PC-9 (cell line): Measurements from ENCODE around the gene IER3. TPM values are rescaled to one million over a fixed set of nuclear protein-coding genes. Genes with fewer than 3 reads are reported as not detected.
A peak's percentile ranks its signal among the peaks of the same experiment; 100 is the strongest.

Source experiments
- BruUV-seq: library from RNA; stranded (reverse); fragments of 400-500 nt; replicated peaks from 2 replicates; lab custom pipeline; 2021; lab: Mats Ljungman, UMichigan
- CTCF ChIA-PET: fragments of 300-600 bp; sonication (Branson Sonifier 250); formaldehyde crosslinking; loops from one replicate; lab custom pipeline; 2022; ENCODE audit warnings: antibody characterized with exemption; lab: Charles Lee
- POLR2A ChIA-PET: fragments of 300-600 bp; sonication (Branson Sonifier 250); formaldehyde crosslinking; loops from one replicate; lab custom pipeline; 2022; ENCODE audit warnings: antibody characterized with exemption; ENCODE audit not compliant: unreplicated experiment; lab: Charles Lee
- DNase-seq, 2 experiments: peaks; one replicate each; pipeline versions ENCODE4 v3.0.0 to v3.0.0-alpha.2; 2015 to 2022; ENCODE audit warnings: mixed read lengths in 1 of 2
- H2AFZ ChIP-seq: fragments of 200-600 bp; sonication (generic); 2 replicates; pipeline ENCODE4 v1.8.1; 2017; ENCODE audit warnings: antibody characterized with exemption
- H3F3A ChIP-seq: fragments of 200-600 bp; sonication (generic); 2 replicates; pipeline ENCODE4 v1.8.1; 2017; ENCODE audit warnings: antibody characterized with exemption, mild to moderate bottlenecking, low read depth; ENCODE audit not compliant: insufficient read depth
- H3K27ac ChIP-seq: fragments of 200-600 bp; sonication (generic); 2 replicates; pipeline ENCODE4 v1.6.1; 2016; ENCODE audit warnings: mixed run types
- H3K27me3 ChIP-seq: fragments of 200-600 bp; sonication (generic); 2 replicates; pipeline ENCODE4 v1.6.1; 2016; ENCODE audit warnings: low read depth, mixed run types; ENCODE audit not compliant: insufficient read depth
- H3K36me3 ChIP-seq: fragments of 200-600 bp; sonication (generic); 2 replicates; pipeline ENCODE4 v1.6.1; 2016; ENCODE audit warnings: low read depth, mixed run types
- H3K4me1 ChIP-seq: fragments of 200-600 bp; sonication (generic); replicated peaks from 2 replicates; pipeline ENCODE4 v1.6.1; 2016; ENCODE audit warnings: mixed run types; ENCODE audit not compliant: insufficient read depth
- H3K4me2 ChIP-seq: fragments of 200-600 bp; sonication (generic); 2 replicates; pipeline ENCODE4 v1.6.1; 2017; ENCODE audit warnings: mixed run types
- H3K4me3 ChIP-seq: fragments of 200-600 bp; sonication (generic); 2 replicates; pipeline ENCODE4 v1.6.1; 2016; ENCODE audit warnings: mixed run types
- H3K79me2 ChIP-seq: fragments of 200-600 bp; sonication (generic); 2 replicates; pipeline ENCODE4 v1.6.1; 2017; ENCODE audit warnings: low read depth, mixed run types
- H3K9me2 ChIP-seq: fragments of 200-600 bp; sonication (generic); 2 replicates; pipeline ENCODE4 v1.8.1; 2017; ENCODE audit warnings: mild to moderate bottlenecking; ENCODE audit not compliant: insufficient read depth
- H3K9me3 ChIP-seq: fragments of 200-600 bp; sonication (generic); 2 replicates; pipeline ENCODE4 v1.8.1; 2016; ENCODE audit warnings: low read depth; ENCODE audit not compliant: insufficient read depth
- H4K20me1 ChIP-seq: fragments of 200-600 bp; sonication (generic); 2 replicates; pipeline ENCODE4 v1.8.1; 2017; ENCODE audit not compliant: insufficient read depth
- EZH2 ChIP-seq: fragments of 200-600 bp; sonication (generic); IDR thresholded peaks from 2 replicates; pipeline ENCODE4 v1.8.0; 2017; ENCODE audit warnings: antibody characterized with exemption, low read depth
- intact Hi-C: fragments of 100-400 bp; cut with micrococcal nuclease; formaldehyde crosslinking; loops from one replicate; pipeline ENCODE4 v1.10.0; 2022; ENCODE audit not compliant: unreplicated experiment
- total RNA-seq: library from RNA; stranded (reverse); gene quantifications from 2 replicates; pipeline ENCODE4 v1.2.3, GENCODE V29; 2021
- TF ChIP-seq, protein P1 (sequence below): fragments of 200-600 bp; sonication (generic); conservative IDR thresholded peaks from 2 replicates; pipeline ENCODE4 v1.6.1; 2017; ENCODE audit warnings: mixed run types, antibody characterized with exemption, mild to moderate bottlenecking, moderate library complexity

Gene IER3
- total RNA-seq, 1 experiment from 2014 or later, result 117 TPM

DNA sequence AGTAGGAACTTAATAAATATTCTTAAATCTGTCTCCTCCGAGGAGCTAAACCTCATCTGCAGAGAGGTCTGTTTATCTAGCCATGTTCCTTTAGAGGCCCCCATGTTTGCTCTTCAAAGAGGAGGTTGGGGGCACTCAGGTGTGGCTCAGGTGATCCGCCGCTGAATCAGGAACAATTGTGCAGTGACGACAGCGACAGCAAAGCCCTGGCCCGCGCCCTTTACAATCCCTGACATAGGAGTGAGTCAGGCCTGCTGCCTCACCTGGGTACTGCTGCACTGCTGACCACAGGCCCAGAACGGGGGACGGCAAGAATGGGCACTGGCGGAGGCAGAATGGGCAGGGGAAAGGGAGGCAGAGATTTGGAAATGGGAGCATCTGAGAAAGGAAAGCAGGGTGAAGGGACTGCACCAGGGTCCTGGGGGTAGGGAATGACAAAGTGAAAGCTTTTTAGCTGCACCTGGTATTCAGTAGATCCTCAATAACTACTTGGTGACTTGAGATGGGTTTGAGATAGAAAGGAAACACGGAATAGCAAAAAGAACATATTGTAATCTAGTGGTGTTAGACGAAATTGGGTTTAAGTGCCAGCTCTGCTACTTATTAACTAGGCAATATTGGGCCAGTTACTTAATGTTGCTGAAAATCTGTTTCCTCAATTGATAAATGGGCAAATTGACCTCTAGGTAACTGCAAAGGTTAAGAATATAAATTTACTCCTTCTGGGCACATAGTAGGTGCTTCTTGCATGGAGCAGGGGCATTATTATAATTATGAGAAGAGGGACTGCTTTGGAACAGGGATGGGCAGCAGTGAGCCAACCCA, 5.4 kb upstream of the IER3 start:
- peaks cover 20% of the 10 kb centered on the region for H3K79me2 ChIP-seq
- H3K27ac ChIP-seq, result peak overlapping the region; percentile 100
- H3K36me3 ChIP-seq, result no peaks in the 10 kb centered on the region
- H3K4me2 ChIP-seq, result peak overlapping the region; percentile 74
- no peaks in the 10 kb centered on the region for H3K27me3 ChIP-seq
- no peak overlapping the region for H2AFZ ChIP-seq
- no peak for TF ChIP-seq EZH2
- TF ChIP-seq, protein P1, sequence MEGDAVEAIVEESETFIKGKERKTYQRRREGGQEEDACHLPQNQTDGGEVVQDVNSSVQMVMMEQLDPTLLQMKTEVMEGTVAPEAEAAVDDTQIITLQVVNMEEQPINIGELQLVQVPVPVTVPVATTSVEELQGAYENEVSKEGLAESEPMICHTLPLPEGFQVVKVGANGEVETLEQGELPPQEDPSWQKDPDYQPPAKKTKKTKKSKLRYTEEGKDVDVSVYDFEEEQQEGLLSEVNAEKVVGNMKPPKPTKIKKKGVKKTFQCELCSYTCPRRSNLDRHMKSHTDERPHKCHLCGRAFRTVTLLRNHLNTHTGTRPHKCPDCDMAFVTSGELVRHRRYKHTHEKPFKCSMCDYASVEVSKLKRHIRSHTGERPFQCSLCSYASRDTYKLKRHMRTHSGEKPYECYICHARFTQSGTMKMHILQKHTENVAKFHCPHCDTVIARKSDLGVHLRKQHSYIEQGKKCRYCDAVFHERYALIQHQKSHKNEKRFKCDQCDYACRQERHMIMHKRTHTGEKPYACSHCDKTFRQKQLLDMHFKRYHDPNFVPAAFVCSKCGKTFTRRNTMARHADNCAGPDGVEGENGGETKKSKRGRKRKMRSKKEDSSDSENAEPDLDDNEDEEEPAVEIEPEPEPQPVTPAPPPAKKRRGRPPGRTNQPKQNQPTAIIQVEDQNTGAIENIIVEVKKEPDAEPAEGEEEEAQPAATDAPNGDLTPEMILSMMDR, result no peak
- no peaks in the 10 kb centered on the region for H4K20me1 ChIP-seq
- TSS peak; percentile 59 for BruUV-seq
- peaks cover 88% of the 10 kb centered on the region for H3K4me1 ChIP-seq
- POLR2A ChIA-PET, result interaction anchor here (0.6 to 0.7 kb wide), 2 partner anchors 66 to 68 kb away, joined by 3 to 4 read pairs; no protein-coding TSS in a partner anchor
- H3K4me3 ChIP-seq, result peak overlapping the region; percentile 50; the same call in 1 of the 2 replicates
- H3F3A ChIP-seq, result peaks cover 70% of the 10 kb centered on the region
- DNase-seq, result peak; percentile 88 to 92
- no peaks in the 10 kb centered on the region for H3K9me2 ChIP-seq
- H3K9me3 ChIP-seq, result no peaks in the 10 kb centered on the region
- CTCF ChIA-PET, result interaction anchor here (1.2 to 1.4 kb wide), 2 partner anchors 72 to 164 kb away, joined by 4 to 7 read pairs; no protein-coding TSS in a partner anchor
- intact Hi-C loops, result no loop called here

DNA sequence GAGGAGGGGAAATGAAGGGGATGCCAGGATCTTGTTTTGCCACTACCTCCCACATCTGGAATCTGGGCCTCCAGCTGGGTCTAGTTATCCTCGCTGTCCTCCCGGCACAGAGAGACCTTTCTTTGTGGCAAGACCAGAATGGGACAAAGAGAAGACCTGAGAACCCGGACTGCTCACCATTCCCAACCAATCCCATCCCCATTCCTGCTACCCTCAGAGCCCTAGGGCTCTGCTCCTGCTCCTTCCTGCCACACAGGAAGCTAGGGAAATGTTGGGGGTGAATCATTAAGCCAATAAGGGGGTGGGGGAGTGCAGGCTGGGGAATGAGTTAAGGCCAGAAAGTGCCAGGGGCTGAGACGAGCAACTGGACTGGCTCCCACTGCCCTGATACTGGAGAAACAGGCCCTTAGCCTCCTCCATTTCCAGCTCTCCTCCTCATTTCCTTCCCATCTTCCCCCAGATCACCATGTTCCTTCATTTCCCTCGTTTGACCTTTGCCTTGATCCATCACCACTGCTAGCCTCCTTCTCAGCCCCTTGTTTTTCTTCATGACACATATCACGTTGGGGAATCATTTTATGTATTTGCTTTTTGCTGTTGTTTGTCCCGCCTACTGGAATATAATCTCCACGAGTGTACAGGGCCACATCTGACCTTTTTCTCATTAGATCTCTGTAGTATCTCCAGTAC, 4.6 kb upstream of the IER3 start:
- peak overlapping the region; percentile 74 for H3K4me2 ChIP-seq
- BruUV-seq, result no TSS peak
- H3K27ac ChIP-seq, result peak overlapping the region; percentile 100
- H2AFZ ChIP-seq, result no peak overlapping the region
- POLR2A ChIA-PET, result interaction anchor here (0.6 to 0.7 kb wide), 2 partner anchors 11 to 69 kb away, joined by 4 to 5 read pairs; no protein-coding TSS in a partner anchor
- peaks cover 89% of the 10 kb centered on the region for H3K4me1 ChIP-seq
- intact Hi-C loops, result no loop called here
- H3K79me2 ChIP-seq, result peaks cover 23% of the 10 kb centered on the region
- no peaks in the 10 kb centered on the region for H3K36me3 ChIP-seq
- no peaks in the 10 kb centered on the region for H3K9me2 ChIP-seq
- peak overlapping the region; percentile 50; the same call in 1 of the 2 replicates for H3K4me3 ChIP-seq
- CTCF ChIA-PET, result interaction anchor here (0.6 to 1.4 kb wide), 2 partner anchors 14 to 73 kb away, joined by 4 to 7 read pairs; no protein-coding TSS in a partner anchor
- no peaks in the 10 kb centered on the region for H3K27me3 ChIP-seq
- peak in 1 of 2 experiments; percentile 81 for DNase-seq
- H3F3A ChIP-seq, result peaks cover 70% of the 10 kb centered on the region
- no peaks in the 10 kb centered on the region for H4K20me1 ChIP-seq
- H3K9me3 ChIP-seq, result no peaks in the 10 kb centered on the region
- TF ChIP-seq, protein P1, result no peak
- no peak for TF ChIP-seq EZH2
